Measurements from ENCODE around the gene AK1. TPM values are rescaled to one million over a fixed set of nuclear protein-coding genes. Genes with fewer than 3 reads are reported as not detected.

AK1 gene
- total and polyA plus RNA-seq, 2 of the 13 experiments (the other 11 are each of a cell fraction or from before 2014, with no cell fraction given): 19.1 to 32.8 TPM

- TF ChIP-seq DRAP1 (CRISPR knock-in tag; IDR thresholded peaks at IDR 0.05) (0 out of 2 replicates have a peak, but pooled peaks have one; percentile 23), ELF3 (CRISPR knock-in tag; IDR thresholded peaks at IDR 0.05) (peak; percentile 64), PATZ1 (CRISPR knock-in tag; IDR thresholded peaks at IDR 0.05) (peak; percentile 74), SPEN (CRISPR knock-in tag; IDR thresholded peaks at IDR 0.05; ENCODE audit: low read depth) (0 out of 2 replicates have a peak, but pooled peaks have one; percentile 50), KDM2A (CRISPR knock-in tag; IDR thresholded peaks at IDR 0.05; ENCODE audit: borderline replicate concordance, low read depth) (peak; percentile 37; the same call in 1 of the 2 replicates), ARNT (IDR thresholded peaks at IDR 0.05) (no peak), ZNF407 (CRISPR knock-in tag; IDR thresholded peaks at IDR 0.05; ENCODE audit: not compliant biosample characterization) (peak; percentile 28), ZFX (CRISPR knock-in tag; IDR thresholded peaks at IDR 0.05; ENCODE audit: low read depth) (peak; percentile 63; the same call in 1 of the 2 replicates), ZNF883 (CRISPR knock-in tag; IDR thresholded peaks at IDR 0.05; ENCODE audit: not compliant biosample characterization) (peak; percentile 55), TARDBP (CRISPR knock-in tag; IDR thresholded peaks at IDR 0.05) (0 out of 2 replicates have a peak, but pooled peaks have one; percentile 48), PAXIP1 (CRISPR knock-in tag; conservative IDR thresholded peaks at IDR 0.05) (0 out of 2 replicates have a peak, but pooled peaks have one; percentile 21), KDM4B (CRISPR knock-in tag; IDR thresholded peaks at IDR 0.05) (no peak), NFIC (IDR thresholded peaks at IDR 0.05; ENCODE audit: low read length) (no peak)
These were observed 27.1 kb upstream of the AK1 start (continued) for GRCh38 chr9:127904561-127905003.

Data from HepG2 (cell line).